ENCODE data around the gene COL26A1.

Gene COL26A1

GRCh38 chr7:101589052-101589451 lies 226.4 kb downstream of the COL26A1 start:
- TF ChIP-seq ZNF274 (IDR thresholded peaks at IDR 0.05; ENCODE audit: low read depth, low read length): no peak
- H3K4me3 ChIP-seq (ENCODE audit: low read length): no peak overlapping the region

GRCh38 chr7:101589976-101590662 lies 227.4 kb downstream of the COL26A1 start:
- H3K4me3 ChIP-seq (ENCODE audit: low read length): no peak overlapping the region
- TF ChIP-seq ZNF274 (IDR thresholded peaks at IDR 0.05; ENCODE audit: low read depth, low read length): no peak

- no peak overlapping the region for H3K4me3 ChIP-seq (ENCODE audit: low read length)
- TF ChIP-seq ZNF274 (IDR thresholded peaks at IDR 0.05; ENCODE audit: low read depth, low read length): no peak
These were observed 228.2 kb downstream of the COL26A1 start for GRCh38 chr7:101590663-101591435.

DNA sequence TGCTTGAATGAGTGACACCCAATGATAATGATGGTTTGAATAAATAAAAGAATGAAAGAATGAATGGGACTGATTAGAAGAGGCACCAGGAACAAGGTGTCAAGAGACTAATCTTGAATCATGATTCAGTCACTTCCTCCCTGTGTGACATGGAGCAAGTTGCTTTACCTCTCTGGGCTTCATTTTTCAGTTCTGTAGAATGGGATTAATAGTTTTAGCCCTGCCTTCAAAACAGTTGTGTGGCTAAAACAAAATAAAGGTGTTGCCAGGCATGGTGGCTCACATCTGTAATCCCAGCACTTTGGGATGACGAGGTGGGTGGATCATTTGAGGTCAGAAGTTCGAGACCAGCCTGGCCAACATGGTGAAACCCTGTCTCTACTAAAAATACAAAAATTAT lies 228.8 kb downstream of the COL26A1 start:
- H3K4me3 ChIP-seq (ENCODE audit: low read length): no peak overlapping the region
- no peak for TF ChIP-seq ZNF274 (IDR thresholded peaks at IDR 0.05; ENCODE audit: low read depth, low read length)

DNA sequence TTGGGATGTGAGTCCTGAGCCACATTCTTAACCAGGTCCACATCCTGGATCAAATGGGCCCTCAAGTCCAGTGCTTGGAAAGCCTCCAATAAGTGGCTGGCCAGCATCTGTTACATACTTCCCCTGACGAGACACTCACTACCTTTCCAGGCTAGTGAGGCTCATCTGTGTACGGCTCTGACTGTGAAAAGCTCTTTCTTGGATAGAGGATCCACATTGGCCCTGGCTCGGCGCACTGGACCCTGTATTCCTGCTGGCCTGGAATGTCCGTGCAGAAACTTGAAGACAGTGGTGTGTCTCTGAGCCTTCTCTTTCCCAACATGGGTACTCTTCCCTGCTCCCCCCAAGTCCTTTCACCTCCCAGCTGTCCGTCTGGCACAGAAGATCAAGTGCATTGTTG lies 230.9 kb downstream of the COL26A1 start:
- no peak for TF ChIP-seq ZNF274 (IDR thresholded peaks at IDR 0.05; ENCODE audit: low read depth, low read length)

DNA sequence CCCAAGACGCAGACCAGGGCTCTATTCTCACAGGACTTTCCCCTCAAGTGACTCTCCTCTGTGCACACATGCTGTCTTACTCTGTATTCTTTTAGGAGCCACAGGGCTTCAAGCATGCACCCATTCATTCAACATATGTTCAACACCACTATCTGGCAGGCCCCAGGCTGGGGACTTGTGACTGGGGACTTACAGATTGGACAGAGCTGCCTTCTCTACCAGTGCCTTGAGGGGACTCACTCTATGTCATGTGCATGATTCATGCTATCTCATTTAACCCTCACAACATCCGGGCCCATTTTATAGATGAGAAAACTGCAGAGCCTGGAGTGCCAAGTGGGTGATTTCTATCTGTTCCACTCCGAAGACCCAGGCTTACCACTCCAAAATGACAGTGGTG lies 232.1 kb downstream of the COL26A1 start:
- no peak overlapping the region for H3K4me3 ChIP-seq (ENCODE audit: low read length)
- TF ChIP-seq ZNF274 (IDR thresholded peaks at IDR 0.05; ENCODE audit: low read depth, low read length): no peak

More for the DNA sequence above, 230.9 kb downstream of the COL26A1 start:
- no peak overlapping the region for H3K4me3 ChIP-seq (ENCODE audit: low read length)

- H3K4me3 ChIP-seq (ENCODE audit: low read length): no peak overlapping the region
- no peak for TF ChIP-seq ZNF274 (IDR thresholded peaks at IDR 0.05; ENCODE audit: low read depth, low read length)
These were observed 232.6 kb downstream of the COL26A1 start for GRCh38 chr7:101595246-101595645.

- H3K4me3 ChIP-seq (ENCODE audit: low read length): no peak overlapping the region
- no peak for TF ChIP-seq ZNF274 (IDR thresholded peaks at IDR 0.05; ENCODE audit: low read depth, low read length)
These were observed 233.3 kb downstream of the COL26A1 start for GRCh38 chr7:101595766-101596537.

DNA sequence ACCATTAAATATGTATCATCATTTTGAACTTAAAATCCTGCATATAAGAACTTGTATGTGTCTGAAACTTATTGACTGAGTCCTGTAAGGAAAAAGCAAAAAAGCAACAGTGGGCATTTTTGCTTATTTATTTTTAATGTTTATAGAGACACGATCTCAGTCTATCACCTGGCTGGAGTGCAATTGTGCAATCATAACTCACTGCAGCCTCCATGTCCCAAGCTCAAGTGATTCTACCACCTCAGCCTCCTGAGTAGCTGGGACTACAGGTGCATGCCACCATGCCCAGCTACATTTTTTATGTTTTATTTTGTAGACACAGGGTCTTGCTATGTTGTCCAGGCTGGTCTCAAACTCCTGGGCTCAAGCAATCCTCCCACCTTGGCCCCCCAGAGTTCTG lies 234.2 kb downstream of the COL26A1 start:
- TF ChIP-seq ZNF274 (IDR thresholded peaks at IDR 0.05; ENCODE audit: low read depth, low read length): no peak
- H3K4me3 ChIP-seq (ENCODE audit: low read length): no peak overlapping the region

DNA sequence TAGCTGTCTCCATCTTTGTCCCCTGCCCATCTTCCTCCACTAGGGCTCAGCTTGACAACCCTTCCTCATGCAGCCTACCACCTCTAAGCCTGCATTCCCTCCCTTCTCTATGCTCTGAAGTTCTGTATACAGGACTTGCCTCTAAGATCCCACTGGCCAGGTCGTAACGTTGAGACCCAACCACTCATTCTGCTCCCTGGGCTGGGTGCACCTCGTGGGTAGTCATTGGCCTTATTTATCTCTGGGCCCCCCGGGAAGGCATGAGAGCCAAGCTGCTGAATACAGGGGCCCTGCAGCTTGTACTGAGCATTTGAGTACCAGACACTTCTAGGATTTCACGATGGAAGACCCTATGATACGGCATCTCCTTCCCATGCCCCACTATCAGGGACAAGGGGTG lies 235.3 kb downstream of the COL26A1 start:
- TF ChIP-seq ZNF274 (IDR thresholded peaks at IDR 0.05; ENCODE audit: low read depth, low read length): no peak
- H3K4me3 ChIP-seq (ENCODE audit: low read length): no peak overlapping the region

GRCh38 chr7:101598422-101598985 lies 235.8 kb downstream of the COL26A1 start:
- TF ChIP-seq ZNF274 (IDR thresholded peaks at IDR 0.05; ENCODE audit: low read depth, low read length): no peak
- no peak overlapping the region for H3K4me3 ChIP-seq (ENCODE audit: low read length)

- no peak overlapping the region for H3K4me3 ChIP-seq (ENCODE audit: low read length)
- TF ChIP-seq ZNF274 (IDR thresholded peaks at IDR 0.05; ENCODE audit: low read depth, low read length): no peak
These were observed 236.5 kb downstream of the COL26A1 start for GRCh38 chr7:101598986-101599771.

DNA sequence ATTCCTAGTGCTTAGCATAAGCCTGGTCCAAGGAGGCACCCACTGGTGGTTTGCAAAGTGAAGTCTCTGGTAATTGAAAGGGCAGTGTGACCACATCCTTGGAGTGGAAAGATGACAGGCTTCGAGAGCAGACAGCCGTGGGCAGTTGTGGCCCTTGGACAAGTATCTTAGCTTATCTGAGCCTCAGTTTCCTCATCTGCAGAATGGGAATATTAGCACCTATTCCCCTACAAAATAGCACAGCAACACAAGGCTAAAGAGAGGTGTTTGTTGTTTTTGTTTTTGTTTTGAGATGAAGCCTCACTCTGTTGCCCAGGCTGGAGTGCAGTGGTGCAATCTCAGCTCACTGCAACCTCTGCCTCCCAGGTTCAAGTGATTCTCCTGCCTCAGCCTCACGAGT lies 237.1 kb downstream of the COL26A1 start:
- TF ChIP-seq ZNF274 (IDR thresholded peaks at IDR 0.05; ENCODE audit: low read depth, low read length): no peak
- no peak overlapping the region for H3K4me3 ChIP-seq (ENCODE audit: low read length)

DNA sequence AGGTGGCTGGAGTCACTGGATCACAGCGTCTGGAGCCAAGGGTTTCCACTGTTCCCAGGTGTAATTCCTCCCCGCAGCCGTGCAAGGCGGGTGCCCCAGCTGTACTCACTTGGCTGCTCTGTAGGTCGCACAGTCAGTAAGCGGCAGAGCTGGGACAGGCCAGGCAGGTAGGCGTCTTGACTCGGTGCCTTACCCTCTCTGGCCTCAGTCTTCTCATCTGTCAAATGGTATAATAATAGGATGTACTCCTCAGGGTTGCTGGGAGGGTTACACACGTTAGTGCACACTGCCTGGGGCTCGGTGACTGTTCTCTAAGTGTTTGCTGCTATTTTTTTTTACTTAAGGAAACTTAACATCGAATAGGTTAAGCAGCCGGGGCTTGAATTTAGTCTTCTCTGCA lies 239.4 kb downstream of the COL26A1 start:
- no peak for TF ChIP-seq ZNF274 (IDR thresholded peaks at IDR 0.05; ENCODE audit: low read depth, low read length)
- no peak overlapping the region for H3K4me3 ChIP-seq (ENCODE audit: low read length)
